Fibroblast of lung (primary cell): ENCODE results near the gene STARD3.

Experiments
- EZH2 ChIP-seq: IDR thresholded peaks from 2 replicates; pipeline ENCODE4 v1.5.1; 2012; ENCODE audit warnings: low read length, control low read depth, mild to moderate bottlenecking; ENCODE audit errors: missing control alignments
- TF ChIP-seq, protein P1 (sequence below), 2 donors: IDR thresholded peaks in 1 of 2; conservative IDR thresholded peaks in 1 of 2; 1 replicate in 1 of 2; 2 replicates in 1 of 2; pipeline ENCODE4 v1.5.1; 2011 to 2012; ENCODE audit warnings: low read length in 2 of 2, control low read depth in 1 of 2, inconsistent platforms in 1 of 2, low read depth in 1 of 2, mild to moderate bottlenecking in 1 of 2

DNA sequence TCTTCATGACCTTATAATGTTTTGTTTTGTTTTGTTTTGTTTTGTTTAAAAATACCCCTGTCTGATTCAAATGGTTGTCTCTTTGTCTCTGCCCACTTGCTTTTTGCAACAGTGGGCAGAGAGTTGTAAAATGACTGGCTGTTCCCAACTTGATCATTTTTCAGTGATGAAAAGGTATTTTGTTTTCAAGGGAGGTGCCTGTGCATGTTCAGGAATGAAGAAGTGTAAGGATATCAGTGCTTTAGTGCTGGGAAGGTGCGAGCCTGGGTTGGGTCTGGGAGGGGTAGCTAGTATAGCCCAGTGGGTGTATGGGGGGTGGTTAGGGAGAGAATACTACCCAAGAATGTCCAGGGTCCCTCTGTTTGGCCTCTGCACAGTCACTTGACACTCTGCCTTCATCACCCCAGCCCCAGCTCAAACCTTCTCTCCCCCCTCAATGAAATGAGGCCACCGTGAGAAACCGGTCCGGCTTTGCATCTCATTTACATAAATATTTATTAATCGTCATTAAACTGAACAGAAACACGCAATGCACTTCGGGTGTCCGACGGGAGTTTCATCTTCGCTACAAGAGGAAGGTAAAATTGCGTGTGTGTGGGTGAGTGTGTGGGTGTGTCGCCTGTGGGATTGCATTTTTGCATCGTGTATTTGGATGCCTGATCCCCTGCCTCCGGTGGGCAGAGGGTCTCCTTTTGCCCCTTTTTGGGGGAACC is 33.5 kb upstream of the STARD3 start:
- TF ChIP-seq EZH2, result peak; percentile 89
- TF ChIP-seq, protein P1, sequence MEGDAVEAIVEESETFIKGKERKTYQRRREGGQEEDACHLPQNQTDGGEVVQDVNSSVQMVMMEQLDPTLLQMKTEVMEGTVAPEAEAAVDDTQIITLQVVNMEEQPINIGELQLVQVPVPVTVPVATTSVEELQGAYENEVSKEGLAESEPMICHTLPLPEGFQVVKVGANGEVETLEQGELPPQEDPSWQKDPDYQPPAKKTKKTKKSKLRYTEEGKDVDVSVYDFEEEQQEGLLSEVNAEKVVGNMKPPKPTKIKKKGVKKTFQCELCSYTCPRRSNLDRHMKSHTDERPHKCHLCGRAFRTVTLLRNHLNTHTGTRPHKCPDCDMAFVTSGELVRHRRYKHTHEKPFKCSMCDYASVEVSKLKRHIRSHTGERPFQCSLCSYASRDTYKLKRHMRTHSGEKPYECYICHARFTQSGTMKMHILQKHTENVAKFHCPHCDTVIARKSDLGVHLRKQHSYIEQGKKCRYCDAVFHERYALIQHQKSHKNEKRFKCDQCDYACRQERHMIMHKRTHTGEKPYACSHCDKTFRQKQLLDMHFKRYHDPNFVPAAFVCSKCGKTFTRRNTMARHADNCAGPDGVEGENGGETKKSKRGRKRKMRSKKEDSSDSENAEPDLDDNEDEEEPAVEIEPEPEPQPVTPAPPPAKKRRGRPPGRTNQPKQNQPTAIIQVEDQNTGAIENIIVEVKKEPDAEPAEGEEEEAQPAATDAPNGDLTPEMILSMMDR (conservative IDR thresholded peaks at IDR 0.05 in 1 of 2, IDR thresholded peaks at IDR 0.05 in 1 of 2; ENCODE audit: low read depth in 1 of 2, low read length in 2 of 2), result no peak
